Astrocyte (in vitro differentiated cells and primary cell): ENCODE results near the gene COL3A1. TPM values are rescaled to one million over a fixed set of nuclear protein-coding genes. Genes with fewer than 3 reads are reported as not detected.

Source experiments
- DNase-seq: peaks from one replicate; pipeline ENCODE4 v3.0.0-alpha.2; 2010; ENCODE audit warnings: low read depth
- FAIRE-seq: peaks from 2 replicates; lab custom pipeline; 2011; peaks lifted over from hg19 to GRCh38; lab: Jason Lieb, UNC
- H2AFZ ChIP-seq: 2 replicates; pipeline ENCODE4 v1.6.0; 2012; ENCODE audit warnings: low read depth, low read length, inconsistent platforms
- H3K27ac ChIP-seq: 2 replicates; pipeline ENCODE4 v1.5.1; 2011; ENCODE audit warnings: low read depth, low read length, inconsistent platforms
- H3K27me3 ChIP-seq: 2 replicates; pipeline ENCODE4 v1.6.0; 2011; ENCODE audit warnings: low read length, inconsistent platforms; ENCODE audit not compliant: insufficient read depth
- H3K36me3 ChIP-seq: 2 replicates; pipeline ENCODE4 v1.5.1; 2011; ENCODE audit warnings: low read length, inconsistent platforms; ENCODE audit not compliant: insufficient read depth
- H3K4me1 ChIP-seq: 2 replicates; pipeline ENCODE4 v1.5.1; 2011; ENCODE audit warnings: low read length, inconsistent platforms; ENCODE audit not compliant: insufficient read depth
- H3K4me2 ChIP-seq: 2 replicates; pipeline ENCODE4 v1.6.0; 2012; ENCODE audit warnings: low read length, inconsistent platforms
- H3K4me3 ChIP-seq: 2 replicates; pipeline ENCODE4 v1.5.1; 2011; ENCODE audit warnings: low read depth, mild to moderate bottlenecking, low read length, inconsistent platforms; ENCODE audit not compliant: insufficient read depth
- H3K79me2 ChIP-seq: 2 replicates; pipeline ENCODE4 v1.6.0; 2012; ENCODE audit warnings: mild to moderate bottlenecking, low read length, inconsistent platforms; ENCODE audit not compliant: insufficient read depth
- H3K9ac ChIP-seq: 2 replicates; pipeline ENCODE4 v1.6.0; 2012; ENCODE audit warnings: mild to moderate bottlenecking, low read length, inconsistent platforms
- H3K9me3 ChIP-seq: 2 replicates; pipeline ENCODE4 v1.5.1; 2012; ENCODE audit warnings: low read depth, mild to moderate bottlenecking, low read length, inconsistent platforms; ENCODE audit not compliant: insufficient read depth
- H4K20me1 ChIP-seq: 2 replicates; pipeline ENCODE4 v1.6.0; 2012; ENCODE audit warnings: low read length, inconsistent platforms; ENCODE audit not compliant: insufficient read depth
- H3K27ac Mint-ChIP-seq: one replicate; pipeline ENCODE4 v1.8.0; 2021; ENCODE audit warnings: mild to moderate bottlenecking, mixed read lengths; ENCODE audit not compliant: unreplicated experiment
- H3K27me3 Mint-ChIP-seq: one replicate; pipeline ENCODE4 v1.8.0; 2021; ENCODE audit warnings: low read depth, mixed read lengths; ENCODE audit not compliant: unreplicated experiment
- H3K36me3 Mint-ChIP-seq: one replicate; pipeline ENCODE4 v1.8.0; 2021; ENCODE audit warnings: low read depth, mixed read lengths; ENCODE audit not compliant: unreplicated experiment
- H3K4me1 Mint-ChIP-seq: one replicate; pipeline ENCODE4 v1.8.0; 2021; ENCODE audit warnings: low read depth, mixed read lengths; ENCODE audit not compliant: unreplicated experiment
- H3K4me3 Mint-ChIP-seq: one replicate; pipeline ENCODE4 v1.8.0; 2021; ENCODE audit warnings: mild to moderate bottlenecking, moderate library complexity, mixed read lengths; ENCODE audit not compliant: unreplicated experiment
- H3K9me3 Mint-ChIP-seq: one replicate; pipeline ENCODE4 v1.8.0; 2021; ENCODE audit warnings: mild to moderate bottlenecking, mixed read lengths; ENCODE audit not compliant: unreplicated experiment
- CTCF ChIP-seq: IDR thresholded peaks from 2 replicates; pipeline ENCODE4 v1.5.1; 2011; ENCODE audit warnings: low read depth, mild to moderate bottlenecking, inconsistent platforms, low read length, moderate library complexity; ENCODE audit not compliant: insufficient read depth
- EZH2 ChIP-seq: IDR thresholded peaks from 2 replicates; pipeline ENCODE4 v1.6.1; 2012; ENCODE audit warnings: mild to moderate bottlenecking, low read length, inconsistent platforms; ENCODE audit not compliant: insufficient read depth
- total RNA-seq: library from RNA; stranded (reverse); gene quantifications from 2 replicates; pipeline ENCODE4 v1.2.1, GENCODE V29; 2021

Gene COL3A1
- total RNA-seq, 1 donor from 2014 or later = 350 TPM

GRCh38 chr2:189013671-189014448 lies 39.7 kb downstream of the COL3A1 start:
- H3K9me3 ChIP-seq = no peaks in the 10 kb centered on the region
- no peaks in the 10 kb centered on the region for H3K79me2 ChIP-seq
- no peaks in the 10 kb centered on the region for H4K20me1 ChIP-seq
- peaks cover 5% of the 10 kb centered on the region for H3K4me1 ChIP-seq
- H3K4me3 Mint-ChIP-seq = no peak overlapping the region
- no peak overlapping the region for H3K27ac ChIP-seq
- no peak overlapping the region for H3K27ac Mint-ChIP-seq
- H2AFZ ChIP-seq = no peak overlapping the region
- no peaks in the 10 kb centered on the region for H3K27me3 ChIP-seq
- no peaks in the 10 kb centered on the region for H3K9me3 Mint-ChIP-seq
- H3K4me3 ChIP-seq = no peak overlapping the region
- peaks cover 10% of the 10 kb centered on the region for H3K36me3 ChIP-seq
- no peak overlapping the region for H3K4me2 ChIP-seq
- DNase-seq (peak; percentile 51), FAIRE-seq (no peak)
- peaks cover 2% of the 10 kb centered on the region for H3K27me3 Mint-ChIP-seq
- no peak for TF ChIP-seq CTCF
- TF ChIP-seq EZH2 = no peak
- H3K4me1 Mint-ChIP-seq = peaks cover 11% of the 10 kb centered on the region
- H3K9ac ChIP-seq = no peak overlapping the region
- peaks cover 8% of the 10 kb centered on the region for H3K36me3 Mint-ChIP-seq

GRCh38 chr2:189014449-189015138 lies 40.4 kb downstream of the COL3A1 start:
- no peak overlapping the region for H3K27ac ChIP-seq
- H3K4me2 ChIP-seq = no peak overlapping the region
- Mint-ChIP-seq H3K27me3 (peaks cover 2% of the 10 kb centered on the region), H3K4me3 (no peak overlapping the region), H3K36me3 (peaks cover 5% of the 10 kb centered on the region), H3K9me3 (peaks cover 2% of the 10 kb centered on the region), H3K27ac (no peak overlapping the region), H3K4me1 (peaks cover 18% of the 10 kb centered on the region)
- no peaks in the 10 kb centered on the region for H4K20me1 ChIP-seq
- H3K4me1 ChIP-seq = peaks cover 5% of the 10 kb centered on the region
- H3K4me3 ChIP-seq = no peak overlapping the region
- TF ChIP-seq CTCF = no peak
- no peak for TF ChIP-seq EZH2
- H3K9ac ChIP-seq = no peak overlapping the region
- H3K36me3 ChIP-seq = peaks cover 10% of the 10 kb centered on the region
- peak; percentile 76 for FAIRE-seq
- H3K27me3 ChIP-seq = no peaks in the 10 kb centered on the region
- no peaks in the 10 kb centered on the region for H3K9me3 ChIP-seq
- no peaks in the 10 kb centered on the region for H3K79me2 ChIP-seq
- no peak overlapping the region for H2AFZ ChIP-seq
- DNase-seq = peak; percentile 42

GRCh38 chr2:189015359-189015758 lies 41.2 kb downstream of the COL3A1 start:
- peaks cover 5% of the 10 kb centered on the region for H3K4me1 ChIP-seq
- H3K27ac Mint-ChIP-seq = no peak overlapping the region
- no peaks in the 10 kb centered on the region for H3K27me3 ChIP-seq
- H3K79me2 ChIP-seq = no peaks in the 10 kb centered on the region
- no peak for TF ChIP-seq EZH2
- TF ChIP-seq CTCF = no peak
- no peak overlapping the region for H3K4me2 ChIP-seq
- no peak overlapping the region for H2AFZ ChIP-seq
- H3K4me3 Mint-ChIP-seq = no peak overlapping the region
- H3K27me3 Mint-ChIP-seq = peaks cover 2% of the 10 kb centered on the region
- no peak for DNase-seq
- peaks cover 18% of the 10 kb centered on the region for H3K4me1 Mint-ChIP-seq
- peaks cover 3% of the 10 kb centered on the region for H3K36me3 ChIP-seq
- H3K36me3 Mint-ChIP-seq = peaks cover 5% of the 10 kb centered on the region
- H3K27ac ChIP-seq = no peak overlapping the region
- no peak for FAIRE-seq
- peaks cover 2% of the 10 kb centered on the region for H3K9me3 Mint-ChIP-seq
- H3K9me3 ChIP-seq = no peaks in the 10 kb centered on the region
- no peak overlapping the region for H3K4me3 ChIP-seq
- no peaks in the 10 kb centered on the region for H4K20me1 ChIP-seq
- no peak overlapping the region for H3K9ac ChIP-seq
